ENCODE data around the gene RAB8A. TPM values are rescaled to one million over a fixed set of nuclear protein-coding genes. Genes with fewer than 3 reads are reported as not detected.

The RAB8A gene
- total and polyA plus RNA-seq, 9 of the 15 experiments (the other 6 are each of a cell fraction or from before 2014, with no cell fraction given) = 11.2 to 102 (median 53.2) TPM

- TF ChIP-seq TRIM24 (IDR thresholded peaks at IDR 0.05) = peak in 1 of 2 experiments; percentile 33; a peak in 1 of 4 replicates
- no peak for TF ChIP-seq ARID3B (CRISPR knock-in tag; IDR thresholded peaks at IDR 0.05; ENCODE audit: borderline replicate concordance)
- TF ChIP-seq CHD4 (IDR thresholded peaks at IDR 0.05; ENCODE audit: insufficient read depth, insufficient replicate concordance, low read depth, low read length, poor library complexity, severe bottlenecking) = peak; percentile 96
- no peak for TF ChIP-seq JUNB (CRISPR knock-in tag; conservative IDR thresholded peaks at IDR 0.05)
- 0 out of 2 replicates have a peak, but pooled peaks have one; percentile 47 for TF ChIP-seq ZNF830 (CRISPR knock-in tag; IDR thresholded peaks at IDR 0.05)
- TF ChIP-seq BRD9 (IDR thresholded peaks at IDR 0.05; ENCODE audit: low read depth, partially characterized antibody) = peak; percentile 91
- no peak for TF ChIP-seq ASH1L (IDR thresholded peaks at IDR 0.05; ENCODE audit: borderline replicate concordance, low read depth, partially characterized antibody)
- TF ChIP-seq HDAC6 (IDR thresholded peaks at IDR 0.05; ENCODE audit: low read depth, low read length) = no peak
- TF ChIP-seq ADNP (tag; IDR thresholded peaks at IDR 0.05) = peak; percentile 89
- TF ChIP-seq CBX3 (IDR thresholded peaks at IDR 0.05; ENCODE audit: borderline replicate concordance in 1 of 2, low read length in 2 of 2) = peak in 1 of 2 experiments; percentile 94; a peak in 2 of 3 replicates
- TF ChIP-seq LARP7 (IDR thresholded peaks at IDR 0.05) = no peak
- no peak for TF ChIP-seq FOXA1 (IDR thresholded peaks at IDR 0.05; ENCODE audit: borderline replicate concordance)
- TF ChIP-seq FOXK2 (conservative IDR thresholded peaks at IDR 0.05 in 1 of 2, IDR thresholded peaks at IDR 0.05 in 1 of 2; ENCODE audit: low read depth in 2 of 2) = peak; percentile 44 to 54; a peak in 3 of 4 replicates
- TF ChIP-seq FOXM1 (IDR thresholded peaks at IDR 0.05; ENCODE audit: low read depth) = 0 out of 2 replicates have a peak, but pooled peaks have one; percentile 32
- TF ChIP-seq FOXM1 (CRISPR knock-in tag; IDR thresholded peaks at IDR 0.05; ENCODE audit: low read depth) = no peak
- peak; percentile 90 for TF ChIP-seq TFAP4 (CRISPR knock-in tag; IDR thresholded peaks at IDR 0.05; ENCODE audit: borderline replicate concordance)
- no peak for TF ChIP-seq ZNF311 (CRISPR knock-in tag; IDR thresholded peaks at IDR 0.05)
- TF ChIP-seq CEBPZ (IDR thresholded peaks at IDR 0.05; ENCODE audit: borderline replicate concordance, low read depth, low read length) = no peak
Observed at GRCh38 chr19:16141043-16141442, 29.4 kb downstream of the RAB8A start (continued).
